Stimulated activated CD4-positive, alpha-beta T cell treated with anti-CD3 and anti-CD28 coated beads, Interleukin-12 subunit alpha, Interleukin-12 subunit beta, amount 100 ng/mL, for 48 hours (primary cell): Measurements from ENCODE around the gene THBS2.
"Not testable (repeated sequence)": the region's sequence is repeated elsewhere in the genome, so short reads cannot be mapped to it uniquely, and the experiment has no call there.

Experiments
- DNase-seq, 3 donors: peaks; one replicate each; pipeline ENCODE4 v3.0.0-alpha.2; 2020; ENCODE audit warnings: low read depth in 2 of 3, low spot score in 1 of 3

THBS2 gene

GRCh38 chr6:169212436-169212835 is 41.2 kb downstream of the THBS2 start:
- no peak for DNase-seq

DNA sequence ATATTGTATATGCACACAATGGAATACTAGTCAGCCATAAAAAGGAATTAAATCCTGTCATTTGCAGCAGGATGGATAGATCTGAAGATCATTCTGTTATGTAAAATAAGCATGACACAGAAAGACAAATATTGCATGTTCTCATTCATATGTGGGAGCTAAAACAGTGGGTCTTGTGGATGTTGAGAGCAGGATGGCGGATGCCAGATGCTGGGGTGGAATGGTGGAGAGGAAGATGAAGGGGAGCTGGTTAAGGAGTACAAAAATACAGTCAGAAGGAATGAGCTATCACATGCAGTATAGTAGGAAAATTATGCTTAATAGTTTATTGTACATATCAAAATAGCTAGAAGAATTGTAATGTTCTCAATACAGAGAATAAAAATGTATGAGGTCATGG is 41.8 kb downstream of the THBS2 start:
- DNase-seq, result no peak

DNA sequence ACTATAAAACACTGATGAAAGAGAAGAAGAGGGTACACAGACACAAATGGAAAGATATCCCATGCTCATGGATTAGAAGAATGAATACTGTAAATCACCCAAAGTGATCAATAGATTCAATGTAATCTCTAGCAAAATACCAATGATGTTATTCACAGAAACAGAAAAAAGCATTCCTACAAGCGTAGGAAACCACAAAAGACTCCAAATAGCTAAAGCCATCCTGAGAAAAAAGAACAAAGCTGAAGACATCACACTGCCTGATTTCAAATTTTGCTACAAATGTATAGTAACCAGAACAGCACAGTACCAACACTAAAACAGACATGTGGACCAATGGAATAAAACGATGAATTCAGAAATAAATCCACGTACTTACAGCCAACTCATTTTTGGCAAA is 43.0 kb downstream of the THBS2 start:
- no peak for DNase-seq

GRCh38 chr6:169208011-169208410 is 45.6 kb downstream of the THBS2 start:
- no peak for DNase-seq

DNA sequence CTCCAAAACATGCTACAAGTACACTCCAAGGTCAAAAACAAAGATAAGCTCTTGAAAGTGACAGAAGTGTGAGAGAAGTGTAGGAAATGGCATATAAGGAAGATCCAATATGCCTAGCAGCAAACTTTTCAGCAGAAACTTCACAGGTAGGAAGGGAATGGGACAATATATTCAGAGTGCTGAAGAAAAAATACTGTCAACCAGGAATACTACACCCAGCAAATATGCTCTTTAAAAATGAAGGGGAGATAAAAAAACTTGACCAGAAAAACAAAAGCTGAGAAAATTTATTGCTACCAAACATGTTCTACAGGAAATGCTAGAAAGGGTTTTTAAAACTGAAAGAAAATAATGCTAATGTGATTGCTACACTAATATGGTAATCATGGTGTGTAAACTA is 46.2 kb downstream of the THBS2 start:
- no peak for DNase-seq

DNA sequence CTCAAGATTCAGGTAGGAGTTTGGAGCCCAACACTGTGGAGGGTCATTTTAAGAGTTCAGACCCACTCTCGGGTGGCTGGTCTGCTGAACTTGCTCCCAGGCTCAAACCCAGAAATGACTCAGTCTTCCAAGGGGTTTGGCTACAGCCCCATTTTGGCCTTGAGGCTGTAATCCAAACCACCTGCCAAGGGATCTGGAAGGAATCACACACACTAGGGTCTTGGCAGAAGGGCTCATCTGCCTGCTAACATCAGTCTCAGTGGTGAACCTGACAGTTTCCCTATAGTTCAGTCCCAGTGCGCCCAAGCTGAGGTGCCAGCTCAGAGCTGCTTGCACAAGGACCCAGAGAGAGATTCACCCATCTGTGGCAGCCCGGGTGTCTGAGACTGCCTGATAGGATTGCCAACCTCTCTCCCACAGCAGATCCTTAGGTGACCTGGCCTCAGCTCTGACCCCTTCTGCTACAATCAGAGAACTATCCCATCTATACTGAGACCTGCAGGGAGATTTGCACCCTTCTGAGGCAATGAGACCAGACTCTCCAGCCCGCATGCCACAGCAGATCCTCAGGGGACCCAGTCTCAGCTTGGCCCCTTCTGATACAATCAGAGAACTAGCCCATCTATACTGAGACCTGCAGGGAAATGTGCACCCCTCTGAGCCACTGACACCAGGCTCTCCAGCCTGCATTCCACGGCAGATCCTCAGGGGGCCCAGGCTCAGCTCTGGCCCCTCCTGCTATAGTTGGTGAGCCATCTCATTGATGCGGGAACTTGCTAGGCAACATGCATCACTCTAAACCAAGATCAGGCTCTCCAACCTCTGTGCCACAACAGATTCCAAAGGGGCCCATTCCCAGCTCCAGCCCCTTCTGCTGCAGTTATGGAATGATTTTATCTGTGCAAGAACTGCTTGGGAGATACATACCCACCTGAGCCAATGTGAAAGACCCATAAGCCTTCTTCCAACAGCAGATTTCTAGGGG is 48.2 kb downstream of the THBS2 start:
- DNase-seq, result no peak

DNA sequence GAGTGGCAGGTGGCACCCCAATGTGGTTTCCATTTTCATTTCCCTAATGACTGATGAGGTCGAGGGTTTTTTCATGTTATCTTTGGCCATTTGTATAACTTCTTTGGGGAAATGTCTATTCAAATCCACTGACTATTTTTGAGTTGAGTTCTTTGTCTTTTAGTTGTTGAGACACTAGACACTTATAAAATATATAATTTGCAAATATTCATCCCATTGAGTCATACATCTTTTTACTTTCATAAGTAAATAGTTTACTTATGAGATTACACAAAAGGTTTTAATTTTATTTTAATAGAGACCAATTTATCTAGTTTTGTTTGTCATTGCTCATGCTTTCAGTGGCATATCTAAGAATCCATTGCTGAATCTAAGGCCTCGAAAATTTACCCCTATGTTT is 49.5 kb downstream of the THBS2 start:
- no peak for DNase-seq

DNA sequence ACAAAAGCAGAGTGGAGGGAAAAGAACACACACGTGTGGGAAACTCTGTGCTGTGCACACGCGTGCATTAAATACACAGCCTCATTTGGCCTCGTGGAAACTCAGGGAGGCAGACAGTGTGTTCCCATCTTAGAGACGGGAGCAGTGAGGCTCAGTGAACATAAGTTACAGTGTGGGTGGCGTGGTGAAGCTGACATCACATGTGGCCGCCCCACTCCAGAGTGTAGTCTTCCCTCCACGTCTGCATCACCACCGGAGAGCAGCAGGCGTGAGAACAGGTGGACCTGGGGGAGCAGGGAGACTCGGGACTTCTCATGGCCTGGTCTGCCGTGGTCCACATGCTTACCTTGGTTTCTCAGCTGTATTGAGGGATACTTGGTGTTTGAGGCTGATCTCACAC is 51.7 kb downstream of the THBS2 start:
- DNase-seq, result no peak

DNA sequence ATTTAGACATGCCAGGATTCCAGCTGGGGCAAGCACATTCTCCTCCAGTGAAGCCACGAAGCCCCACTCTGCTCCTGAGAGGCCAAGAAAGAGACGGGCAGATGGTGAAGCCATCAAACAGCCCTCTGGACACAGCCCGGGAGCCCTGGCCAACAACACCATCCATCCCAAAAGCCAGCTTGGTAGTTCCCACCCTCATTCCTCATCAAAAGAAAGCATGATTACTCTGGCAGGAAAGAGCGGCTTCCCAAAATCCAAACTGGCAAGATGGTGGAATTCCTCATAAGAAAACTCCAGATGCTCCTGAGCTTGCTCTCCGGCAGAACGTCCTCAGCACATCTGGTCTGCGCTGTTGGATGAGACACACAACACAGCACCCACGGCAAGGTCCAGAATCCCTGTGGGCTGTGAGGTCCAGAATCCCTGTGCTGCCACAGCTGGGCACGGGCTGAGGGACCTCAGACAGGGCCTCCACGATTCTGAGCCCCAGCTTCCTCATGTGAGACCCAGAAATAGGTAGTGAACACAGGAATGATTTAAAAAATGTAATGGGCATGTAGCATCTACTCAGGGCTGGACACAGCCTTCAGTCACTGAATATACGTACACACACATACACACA is 52.6 kb downstream of the THBS2 start:
- no peak for DNase-seq

DNA sequence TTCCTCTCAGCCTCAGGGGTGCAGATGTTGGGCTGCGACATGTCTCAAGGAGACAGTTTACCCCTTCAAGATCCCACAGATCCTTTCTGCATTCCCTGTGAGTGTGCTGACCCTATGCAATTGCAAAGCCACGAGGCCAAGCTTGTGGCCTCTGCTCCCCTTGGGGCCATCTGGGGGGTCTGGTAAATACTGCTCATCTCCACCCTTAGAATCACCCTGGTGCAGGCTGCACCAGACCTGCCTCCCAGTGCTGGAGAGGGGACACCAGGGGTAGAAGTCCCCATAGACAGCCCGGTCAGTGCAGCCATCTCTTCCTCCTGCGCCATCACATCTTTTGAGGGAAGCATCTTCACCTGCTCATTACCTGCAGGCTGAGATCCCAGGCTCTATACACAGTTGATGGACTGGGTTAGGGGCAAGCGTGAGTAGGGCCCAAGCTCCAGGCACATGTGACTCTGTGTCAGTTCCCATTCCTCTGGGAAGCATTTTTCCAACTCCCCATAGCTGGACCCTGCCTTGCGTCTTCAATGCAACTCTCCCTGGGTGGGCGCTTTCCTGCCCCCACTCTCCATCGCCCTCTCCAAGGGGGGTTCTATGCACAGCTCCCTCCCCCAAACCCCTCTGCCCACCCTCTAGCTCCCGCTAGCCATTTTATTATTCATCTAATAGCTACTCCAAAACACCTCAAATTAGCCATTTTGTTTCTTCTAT is 53.9 kb downstream of the THBS2 start:
- DNase-seq, result no peak

GRCh38 chr6:169198885-169199284 is 54.8 kb downstream of the THBS2 start:
- DNase-seq, result no peak

GRCh38 chr6:169197929-169198328 is 55.7 kb downstream of the THBS2 start:
- not testable (repeated sequence) for DNase-seq

- not testable (repeated sequence) for DNase-seq
These were observed 57.4 kb downstream of the THBS2 start for GRCh38 chr6:169196279-169196678.

GRCh38 chr6:169194737-169195136 is 58.9 kb downstream of the THBS2 start:
- DNase-seq, result no peak

- no peak for DNase-seq
These were observed 62.7 kb downstream of the THBS2 start for GRCh38 chr6:169190970-169191369.

- DNase-seq, result no peak
These were observed 63.5 kb downstream of the THBS2 start for GRCh38 chr6:169190144-169190584.

DNA sequence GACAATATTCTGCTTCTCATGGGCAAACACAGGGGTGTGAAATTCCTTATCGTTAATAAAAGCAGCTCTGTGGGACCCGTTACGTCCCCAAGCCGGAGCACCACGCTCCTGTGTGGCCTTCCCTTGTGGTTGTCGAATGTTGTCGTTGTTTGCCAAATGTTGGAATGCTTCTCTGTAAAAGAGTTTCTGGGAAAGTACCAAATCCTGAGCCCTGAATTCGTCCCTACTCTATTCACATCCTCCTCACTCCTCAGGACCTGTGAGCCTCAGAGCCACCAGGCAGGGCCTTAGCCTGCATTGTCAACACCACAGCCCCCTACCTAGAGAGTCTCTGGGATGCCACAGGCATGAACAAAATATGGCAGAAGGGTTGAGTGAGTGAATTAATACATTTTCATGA is 64.0 kb downstream of the THBS2 start:
- no peak for DNase-seq

DNA sequence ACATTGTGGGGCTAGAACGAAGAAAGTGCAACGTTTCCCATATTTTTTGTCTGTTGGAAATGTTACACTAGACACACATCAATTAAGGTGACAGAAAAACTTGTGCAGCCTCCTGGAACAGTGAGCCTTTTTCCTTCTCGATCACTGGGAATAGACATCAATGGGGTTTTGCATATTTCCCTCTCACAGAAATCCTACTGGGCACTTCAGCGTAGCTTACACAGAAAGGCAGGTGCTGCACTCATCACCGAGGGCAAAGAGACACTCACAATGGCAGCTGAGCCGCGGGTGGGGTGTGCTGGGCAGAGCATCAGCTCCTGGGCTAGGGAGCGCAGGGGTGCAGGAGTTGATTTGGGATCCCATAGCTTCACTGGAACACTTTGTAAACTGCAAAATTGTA is 64.5 kb downstream of the THBS2 start:
- DNase-seq, result no peak

DNA sequence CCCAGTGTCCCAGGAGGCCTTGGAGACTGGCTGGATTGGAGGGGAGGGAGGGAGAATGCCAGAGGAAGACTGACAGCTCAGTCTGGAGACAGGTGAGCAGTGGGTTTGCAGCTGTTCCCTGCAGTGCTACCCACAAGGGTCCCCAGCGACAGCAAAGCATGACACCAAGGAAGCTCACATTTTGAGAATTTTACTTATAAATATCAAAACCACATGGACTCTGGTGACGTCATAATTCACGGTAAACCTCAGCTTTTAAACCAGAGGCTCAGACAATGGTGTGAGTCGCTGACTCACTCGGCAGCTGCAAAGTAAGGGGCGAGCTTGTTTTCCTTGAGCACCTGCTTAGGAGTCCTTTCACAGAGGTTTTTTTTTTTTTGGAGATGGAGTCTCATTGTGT is 65.2 kb downstream of the THBS2 start:
- no peak for DNase-seq

GRCh38 chr6:169188051-169188470 is 65.6 kb downstream of the THBS2 start:
- no peak for DNase-seq

GRCh38 chr6:169186496-169187169 is 67.0 kb downstream of the THBS2 start:
- DNase-seq, result no peak
